ENCODE measurements around the gene SLC44A4.
"Not testable (repeated sequence)": the region's sequence is repeated elsewhere in the genome, so short reads cannot be mapped to it uniquely, and the experiment has no call there.

Gene SLC44A4

DNA sequence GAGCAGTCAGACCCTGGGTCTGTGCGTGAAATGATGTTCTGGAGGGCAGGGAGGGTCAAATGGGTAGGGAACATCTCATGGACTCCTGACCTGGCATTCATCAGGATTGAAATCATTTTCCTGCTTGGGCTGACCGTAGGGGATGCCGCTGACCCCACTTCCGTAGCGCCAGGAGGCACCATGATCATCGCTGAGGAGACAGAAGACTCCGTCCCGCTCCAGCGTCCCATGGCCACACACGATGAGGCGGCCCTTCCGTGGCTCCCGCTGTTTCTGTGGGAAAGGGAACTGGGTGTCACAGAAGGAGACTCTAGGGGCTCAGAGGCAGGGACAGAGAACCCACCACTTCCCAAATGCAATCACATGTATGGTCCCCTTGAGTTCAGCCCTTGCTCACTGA, 18.4 kb downstream of the SLC44A4 start:
- in situ Hi-C loops (cut with MboI; ENCODE audit: low sequenced_read_pairs): no loop called here

GRCh38 chr6:31859923-31860322, 18.9 kb downstream of the SLC44A4 start:
- in situ Hi-C loops (cut with MboI; ENCODE audit: low sequenced_read_pairs): no loop called here

- in situ Hi-C loops (cut with MboI; ENCODE audit: low sequenced_read_pairs): no loop called here
These were observed 20.1 kb downstream of the SLC44A4 start for GRCh38 chr6:31858707-31859106.

GRCh38 chr6:31857774-31858173, 21.0 kb downstream of the SLC44A4 start:
- in situ Hi-C loops (cut with MboI; ENCODE audit: low sequenced_read_pairs): not testable (repeated sequence)

DNA sequence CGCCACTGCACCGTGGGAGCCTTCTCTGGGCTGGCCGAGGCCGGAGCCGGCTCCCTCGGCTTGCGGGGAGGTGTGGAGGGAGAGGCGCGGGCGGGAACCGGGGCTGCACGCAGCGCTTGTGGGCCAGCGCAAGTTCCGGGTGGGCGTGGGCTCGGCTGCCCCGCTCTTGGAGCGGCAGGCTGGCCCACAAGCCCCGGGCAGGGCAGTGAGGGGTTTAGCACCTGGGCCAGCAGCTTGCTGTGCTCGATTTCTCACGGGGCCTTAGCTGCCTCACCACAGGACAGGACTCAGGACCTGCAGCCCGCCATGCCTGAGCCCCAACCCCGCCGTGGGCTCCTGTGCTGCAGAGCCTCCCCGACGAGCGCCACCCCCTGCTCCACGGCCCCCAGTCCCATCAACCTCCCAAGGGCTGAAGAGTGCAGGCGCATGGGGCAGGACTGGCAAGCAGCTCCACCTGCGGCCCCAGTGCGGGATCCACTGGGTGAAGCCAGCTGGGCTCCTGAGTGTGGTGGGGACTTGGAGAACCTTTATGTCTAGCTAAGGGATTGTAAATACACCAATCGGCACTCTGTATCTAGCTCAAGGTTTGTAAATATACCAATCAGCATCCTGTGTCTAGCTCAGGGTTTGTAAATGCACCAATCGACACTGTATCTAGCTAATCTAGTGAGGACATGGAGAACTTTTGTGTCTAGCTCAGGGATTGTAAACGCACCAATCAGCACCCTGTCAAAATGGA, 26.6 kb downstream of the SLC44A4 start:
- in situ Hi-C loops (cut with MboI; ENCODE audit: low sequenced_read_pairs): not testable (repeated sequence)

DNA sequence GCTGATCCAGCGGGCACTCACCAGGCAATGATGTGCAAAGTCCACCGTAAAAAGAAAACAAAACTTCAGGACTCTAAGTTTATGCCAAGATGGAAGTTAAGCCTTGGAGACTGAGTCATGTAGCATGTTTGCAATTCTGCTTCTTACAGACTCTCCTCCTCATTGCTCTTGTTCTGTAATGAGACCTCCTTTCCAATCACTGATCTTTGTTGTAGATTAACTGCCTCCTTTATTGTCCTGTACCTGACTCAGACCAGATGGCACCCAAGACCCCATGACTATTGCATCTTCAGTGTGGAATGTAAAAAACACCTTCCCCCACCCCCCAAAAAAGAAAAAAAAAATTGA, 27.3 kb downstream of the SLC44A4 start:
- in situ Hi-C loops (cut with MboI; ENCODE audit: low sequenced_read_pairs): no loop called here

- in situ Hi-C loops (cut with MboI; ENCODE audit: low sequenced_read_pairs): no loop called here
These were observed 27.9 kb downstream of the SLC44A4 start for GRCh38 chr6:31850765-31851484.

GRCh38 chr6:31847276-31847978, 31.4 kb downstream of the SLC44A4 start:
- in situ Hi-C loops (cut with MboI; ENCODE audit: low sequenced_read_pairs): no loop called here

- in situ Hi-C loops (cut with MboI; ENCODE audit: low sequenced_read_pairs): no loop called here
These were observed 34.3 kb downstream of the SLC44A4 start for GRCh38 chr6:31844507-31844906.

DNA sequence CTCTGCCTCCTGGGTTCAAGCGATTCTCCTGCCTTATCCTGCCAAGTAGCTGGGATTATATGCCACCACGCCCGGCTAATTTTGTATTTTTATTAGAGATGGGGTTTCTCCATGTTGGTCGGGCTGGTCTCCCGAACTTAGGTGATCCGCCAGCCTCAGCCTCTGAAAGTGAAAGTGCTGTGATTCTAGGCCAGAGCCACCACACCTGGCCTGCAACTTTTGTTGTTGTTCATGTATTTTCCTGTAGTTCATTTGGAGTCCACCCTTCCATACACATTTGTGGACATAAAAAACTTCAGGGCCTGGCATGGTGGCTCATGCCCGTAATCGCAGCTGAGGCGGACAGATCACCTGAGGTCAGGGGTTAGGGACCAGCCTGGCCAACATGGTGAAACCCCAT, 36.7 kb downstream of the SLC44A4 start:
- in situ Hi-C loops (cut with MboI; ENCODE audit: low sequenced_read_pairs): no loop called here

GRCh38 chr6:31839779-31840126, 39.0 kb downstream of the SLC44A4 start:
- in situ Hi-C loops (cut with MboI; ENCODE audit: low sequenced_read_pairs): not testable (repeated sequence)

GRCh38 chr6:31838968-31839367, 39.8 kb downstream of the SLC44A4 start:
- in situ Hi-C loops (cut with MboI; ENCODE audit: low sequenced_read_pairs): no loop called here

DNA sequence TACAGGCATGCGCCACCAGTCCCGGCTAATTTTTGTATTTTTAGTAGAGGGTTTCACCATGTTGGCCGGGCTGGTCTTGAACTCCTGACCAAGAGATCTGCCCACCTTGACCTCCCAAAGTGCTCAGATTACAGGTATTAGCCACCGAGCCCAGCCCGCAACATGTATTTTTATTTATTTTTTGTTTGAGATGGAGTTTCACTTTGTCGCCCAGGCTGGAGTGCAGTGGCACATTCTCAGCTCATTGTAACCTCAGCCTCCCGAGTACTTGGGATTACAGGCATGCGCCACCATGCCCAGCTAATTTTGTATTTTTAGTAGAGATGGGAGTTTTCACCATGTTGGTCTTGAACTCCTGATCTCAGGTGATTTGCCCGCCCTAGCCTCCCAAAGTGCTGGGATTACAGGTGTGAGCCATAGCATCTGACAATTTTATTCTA, 40.7 kb downstream of the SLC44A4 start:
- in situ Hi-C loops (cut with MboI; ENCODE audit: low sequenced_read_pairs): not testable (repeated sequence)

DNA sequence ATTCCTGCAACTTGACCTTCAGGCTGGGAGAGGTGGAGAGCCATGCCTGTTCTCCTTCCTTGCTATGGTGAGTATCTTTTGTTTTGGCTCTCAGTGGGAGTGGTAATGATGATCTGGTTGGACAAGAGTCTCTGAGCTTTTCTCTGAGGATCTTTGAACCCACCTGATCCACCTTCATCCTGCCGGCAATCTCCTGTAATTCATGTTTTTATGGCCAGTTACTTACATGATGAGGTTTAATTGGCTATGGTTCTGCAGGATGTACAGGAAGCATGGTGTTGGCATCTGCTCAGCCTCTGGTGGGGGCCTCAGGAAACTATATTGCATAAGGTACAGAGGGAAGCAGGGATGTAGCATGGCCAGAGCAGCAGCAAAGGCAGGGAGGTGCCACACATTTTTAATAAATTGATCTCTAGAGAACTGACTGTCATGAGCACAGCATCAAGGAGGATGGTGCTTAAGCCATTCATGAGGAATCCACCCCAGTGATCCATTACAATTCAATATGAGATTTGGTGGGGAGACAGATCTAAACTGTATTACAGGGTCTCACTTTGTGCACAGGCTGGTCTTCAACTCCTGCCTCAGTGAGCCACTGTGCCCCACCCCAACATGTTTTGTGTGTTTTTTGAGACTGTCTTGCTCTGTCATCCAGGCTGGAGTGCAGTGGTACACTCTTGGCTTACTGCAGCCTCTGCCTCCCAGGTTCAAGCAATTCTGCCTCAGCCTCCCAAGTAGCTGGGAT, 41.3 kb downstream of the SLC44A4 start:
- in situ Hi-C loops (cut with MboI; ENCODE audit: low sequenced_read_pairs): no loop called here

- in situ Hi-C loops (cut with MboI; ENCODE audit: low sequenced_read_pairs): no loop called here
These were observed 42.1 kb downstream of the SLC44A4 start for GRCh38 chr6:31836474-31837368.

DNA sequence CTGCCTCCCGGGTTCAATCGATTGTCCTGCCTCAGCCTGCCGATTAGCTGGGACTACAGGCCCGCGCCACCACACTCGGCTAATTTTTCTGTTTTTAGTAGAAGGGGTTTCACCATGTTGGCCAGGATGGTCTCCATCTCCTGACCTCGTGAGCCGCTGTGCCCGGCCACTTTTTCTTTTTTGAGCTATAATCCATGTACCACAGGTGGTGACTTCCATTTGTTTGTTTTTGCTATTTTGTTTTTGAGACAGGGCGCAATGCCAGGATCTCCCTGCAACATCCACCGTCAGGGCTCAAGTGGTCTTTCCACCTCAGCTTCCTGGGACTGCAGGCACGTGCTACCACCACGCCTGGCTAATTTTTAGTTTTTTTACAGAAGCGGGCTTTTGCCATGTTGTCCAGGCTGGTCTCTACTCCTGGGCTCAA, 42.7 kb downstream of the SLC44A4 start:
- in situ Hi-C loops (cut with MboI; ENCODE audit: low sequenced_read_pairs): no loop called here

GRCh38 chr6:31834367-31835250, 44.2 kb downstream of the SLC44A4 start:
- in situ Hi-C loops (cut with MboI; ENCODE audit: low sequenced_read_pairs): no loop called here

- in situ Hi-C loops (cut with MboI; ENCODE audit: low sequenced_read_pairs): no loop called here
These were observed 47.2 kb downstream of the SLC44A4 start for GRCh38 chr6:31831350-31832215.

Measured in hTERT RPE-1 (cell line).